Mesendoderm (in vitro differentiated cells): ENCODE results near the gene LCN6.

ENCODE experiments used
- DNase-seq: peaks from one replicate; pipeline ENCODE4 v3.0.0; 2013
- H2AK5ac ChIP-seq: 2 replicates; pipeline ENCODE4 v1.6.1; 2013; ENCODE audit warnings: low read length, inconsistent platforms
- H2BK120ac ChIP-seq: 2 replicates; pipeline ENCODE4 v1.6.1; 2013; ENCODE audit warnings: low read depth, mild to moderate bottlenecking, low read length, moderate library complexity, mixed read lengths
- H2BK15ac ChIP-seq: replicated peaks from 2 replicates; pipeline ENCODE4 v1.6.1; 2013; ENCODE audit warnings: low read depth, mild to moderate bottlenecking, moderate library complexity
- H2BK5ac ChIP-seq: 2 replicates; pipeline ENCODE4 v1.6.1; 2013; ENCODE audit warnings: low read length, inconsistent platforms
- H3K18ac ChIP-seq: 2 replicates; pipeline ENCODE4 v1.6.1; 2013; ENCODE audit warnings: mild to moderate bottlenecking, low read length, mixed read lengths
- H3K23ac ChIP-seq: one replicate; pipeline ENCODE4 v1.6.1; 2013; ENCODE audit warnings: low read length
- H3K27ac ChIP-seq: 2 replicates; pipeline ENCODE4 v1.5.1; 2013; ENCODE audit warnings: low read depth, mild to moderate bottlenecking, inconsistent platforms, low read length, moderate library complexity
- H3K27me3 ChIP-seq: 2 replicates; pipeline ENCODE4 v1.6.1; 2013; ENCODE audit warnings: low read length, control low read depth, mild to moderate bottlenecking, inconsistent platforms; ENCODE audit not compliant: insufficient read depth, poor library complexity
- H3K36me3 ChIP-seq: 2 replicates; pipeline ENCODE4 v1.6.1; 2013; ENCODE audit warnings: low read length, inconsistent platforms; ENCODE audit not compliant: control insufficient read depth, insufficient read depth
- H3K4ac ChIP-seq: one replicate; pipeline ENCODE4 v1.6.1; 2013; ENCODE audit warnings: low read depth, mild to moderate bottlenecking, low read length, moderate library complexity
- H3K4me1 ChIP-seq: 2 replicates; pipeline ENCODE4 v1.6.1; 2013; ENCODE audit warnings: low read depth, low read length, inconsistent platforms; ENCODE audit not compliant: control insufficient read depth
- H3K4me2 ChIP-seq: 2 replicates; pipeline ENCODE4 v1.6.1; 2013; ENCODE audit warnings: low read length
- H3K4me3 ChIP-seq: 2 replicates; pipeline ENCODE4 v1.5.1; 2013; ENCODE audit warnings: mild to moderate bottlenecking, low read length
- H3K56ac ChIP-seq: one replicate; pipeline ENCODE4 v1.6.1; 2013; ENCODE audit warnings: low read length
- H3K79me1 ChIP-seq: 2 replicates; pipeline ENCODE4 v1.6.1; 2013; ENCODE audit warnings: low read length, inconsistent platforms
- H3K79me2 ChIP-seq: 2 replicates; pipeline ENCODE4 v1.6.1; 2013; ENCODE audit warnings: mild to moderate bottlenecking, low read length; ENCODE audit not compliant: control insufficient read depth, insufficient read depth
- H3K9ac ChIP-seq: 2 replicates; pipeline ENCODE4 v1.6.1; 2013; ENCODE audit warnings: low read length, inconsistent platforms
- H4K5ac ChIP-seq: one replicate; pipeline ENCODE4 v1.6.1; 2013; ENCODE audit warnings: low read length
- H4K8ac ChIP-seq: one replicate; pipeline ENCODE4 v1.6.1; 2013; ENCODE audit warnings: low read depth, mild to moderate bottlenecking, control low read depth, low read length, moderate library complexity
- WGBS: extraction: QIAGEN DNeasy Blood & Tissue Kit; methylation state at CpG from one replicate; pipeline ENCODE4 v1.1.7; 2013; ENCODE audit warnings: low lambda C conversion rate, missing lambda C conversion rate; ENCODE audit not compliant: insufficient coverage; ENCODE audit errors: extremely low coverage; 5-methylcytosine and 5-hydroxymethylcytosine counted together

LCN6 gene

GRCh38 chr9:136784997-136785361, 36.7 kb upstream of the LCN6 start:
- no peak overlapping the region for H2BK5ac ChIP-seq
- no peak overlapping the region for H2BK120ac ChIP-seq
- H3K79me2 ChIP-seq: no peaks in the 10 kb centered on the region
- no peaks in the 10 kb centered on the region for H3K79me1 ChIP-seq
- no peak overlapping the region for H3K27ac ChIP-seq
- no CpG with 5 or more reads among the region's 6 CpGs for WGBS
- H3K18ac ChIP-seq: no peak overlapping the region
- no peaks in the 10 kb centered on the region for H3K4me1 ChIP-seq
- no peak overlapping the region for H3K23ac ChIP-seq
- no peak overlapping the region for H4K8ac ChIP-seq
- no peak for DNase-seq
- H2AK5ac ChIP-seq: no peak overlapping the region
- no peak overlapping the region for H3K9ac ChIP-seq
- H3K56ac ChIP-seq: no peak overlapping the region
- H3K4me2 ChIP-seq: no peak overlapping the region
- no peak overlapping the region for H4K5ac ChIP-seq
- no peak overlapping the region for H3K4me3 ChIP-seq
- no peak overlapping the region for H3K4ac ChIP-seq
- H3K36me3 ChIP-seq: no peaks in the 10 kb centered on the region
- H3K27me3 ChIP-seq: no peaks in the 10 kb centered on the region
- no peak overlapping the region for H2BK15ac ChIP-seq

GRCh38 chr9:136784249-136784996, 36.1 kb upstream of the LCN6 start:
- Histone ChIP-seq H3K9ac (no peak overlapping the region), H3K79me1 (no peaks in the 10 kb centered on the region), H2AK5ac (no peak overlapping the region), H2BK5ac (no peak overlapping the region), H3K4me1 (no peaks in the 10 kb centered on the region), H3K4me2 (no peak overlapping the region), H4K8ac (no peak overlapping the region), H4K5ac (no peak overlapping the region), H3K27me3 (no peaks in the 10 kb centered on the region), H3K23ac (no peak overlapping the region), H3K56ac (no peak overlapping the region), H3K79me2 (no peaks in the 10 kb centered on the region), H3K36me3 (no peaks in the 10 kb centered on the region), H3K4ac (no peak overlapping the region), H3K18ac (no peak overlapping the region), H2BK120ac (no peak overlapping the region), H3K4me3 (no peak overlapping the region), H2BK15ac (no peak overlapping the region), H3K27ac (no peak overlapping the region)
- no CpG with 5 or more reads among the region's 9 CpGs for WGBS
- no peak for DNase-seq

GRCh38 chr9:136782452-136782851, 34.1 kb upstream of the LCN6 start:
- no peak overlapping the region for H3K4ac ChIP-seq
- no CpG with 5 or more reads among the region's 3 CpGs for WGBS
- no peak overlapping the region for H2BK5ac ChIP-seq
- no peak overlapping the region for H3K9ac ChIP-seq
- DNase-seq: no peak
- H3K4me2 ChIP-seq: no peak overlapping the region
- no peak overlapping the region for H3K23ac ChIP-seq
- H3K18ac ChIP-seq: no peak overlapping the region
- no peaks in the 10 kb centered on the region for H3K4me1 ChIP-seq
- H3K79me1 ChIP-seq: no peaks in the 10 kb centered on the region
- no peaks in the 10 kb centered on the region for H3K79me2 ChIP-seq
- H4K5ac ChIP-seq: no peak overlapping the region
- H2AK5ac ChIP-seq: no peak overlapping the region
- no peak overlapping the region for H3K27ac ChIP-seq
- no peaks in the 10 kb centered on the region for H3K27me3 ChIP-seq
- no peak overlapping the region for H3K4me3 ChIP-seq
- H2BK15ac ChIP-seq: no peak overlapping the region
- no peaks in the 10 kb centered on the region for H3K36me3 ChIP-seq
- no peak overlapping the region for H2BK120ac ChIP-seq
- H3K56ac ChIP-seq: no peak overlapping the region
- H4K8ac ChIP-seq: no peak overlapping the region

- Histone ChIP-seq H2BK5ac (no peak overlapping the region), H3K4me3 (no peak overlapping the region), H3K4me1 (no peaks in the 10 kb centered on the region), H3K27me3 (no peaks in the 10 kb centered on the region), H3K79me2 (no peaks in the 10 kb centered on the region), H3K27ac (no peak overlapping the region), H3K18ac (no peak overlapping the region), H4K5ac (no peak overlapping the region), H2BK120ac (no peak overlapping the region), H3K36me3 (no peaks in the 10 kb centered on the region), H3K79me1 (no peaks in the 10 kb centered on the region), H2AK5ac (no peak overlapping the region), H2BK15ac (no peak overlapping the region), H3K4ac (no peak overlapping the region), H3K56ac (no peak overlapping the region), H3K4me2 (no peak overlapping the region), H3K23ac (no peak overlapping the region), H3K9ac (no peak overlapping the region), H4K8ac (no peak overlapping the region)
- no peak for DNase-seq
- no CpG with 5 or more reads among the region's 5 CpGs for WGBS
These were observed 31.5 kb upstream of the LCN6 start for GRCh38 chr9:136779808-136780207.

- WGBS: no CpG with 5 or more reads among the region's 14 CpGs
- H3K27ac ChIP-seq: no peak overlapping the region
- H4K5ac ChIP-seq: no peak overlapping the region
- no peaks in the 10 kb centered on the region for H3K36me3 ChIP-seq
- no peaks in the 10 kb centered on the region for H3K27me3 ChIP-seq
- H3K23ac ChIP-seq: no peak overlapping the region
- no peak overlapping the region for H3K9ac ChIP-seq
- H2BK120ac ChIP-seq: no peak overlapping the region
- no peak overlapping the region for H3K56ac ChIP-seq
- no peaks in the 10 kb centered on the region for H3K4me1 ChIP-seq
- no peak overlapping the region for H2AK5ac ChIP-seq
- no peak overlapping the region for H3K4me2 ChIP-seq
- H2BK15ac ChIP-seq: no peak overlapping the region
- H2BK5ac ChIP-seq: no peak overlapping the region
- no peak overlapping the region for H3K18ac ChIP-seq
- DNase-seq: no peak
- H4K8ac ChIP-seq: no peak overlapping the region
- no peaks in the 10 kb centered on the region for H3K79me1 ChIP-seq
- H3K4me3 ChIP-seq: no peak overlapping the region
- H3K79me2 ChIP-seq: no peaks in the 10 kb centered on the region
- H3K4ac ChIP-seq: no peak overlapping the region
These were observed 29.0 kb upstream of the LCN6 start for GRCh38 chr9:136777359-136777758.

- no peak overlapping the region for H2BK120ac ChIP-seq
- no peaks in the 10 kb centered on the region for H3K79me2 ChIP-seq
- H3K4ac ChIP-seq: no peak overlapping the region
- H3K4me1 ChIP-seq: no peaks in the 10 kb centered on the region
- H3K36me3 ChIP-seq: no peaks in the 10 kb centered on the region
- no peak overlapping the region for H3K9ac ChIP-seq
- H2AK5ac ChIP-seq: no peak overlapping the region
- no peak overlapping the region for H4K8ac ChIP-seq
- H3K4me2 ChIP-seq: no peak overlapping the region
- WGBS: no CpG with 5 or more reads among the region's 7 CpGs
- no peak overlapping the region for H3K56ac ChIP-seq
- DNase-seq: no peak
- H3K4me3 ChIP-seq: no peak overlapping the region
- H2BK15ac ChIP-seq: no peak overlapping the region
- H3K27me3 ChIP-seq: no peaks in the 10 kb centered on the region
- H2BK5ac ChIP-seq: no peak overlapping the region
- no peak overlapping the region for H3K18ac ChIP-seq
- no peak overlapping the region for H4K5ac ChIP-seq
- H3K79me1 ChIP-seq: no peaks in the 10 kb centered on the region
- no peak overlapping the region for H3K27ac ChIP-seq
- H3K23ac ChIP-seq: no peak overlapping the region
These were observed 28.6 kb upstream of the LCN6 start for GRCh38 chr9:136776947-136777346.
